ENCODE measurements around the gene THUMPD1. TPM values are rescaled to one million over a fixed set of nuclear protein-coding genes. Genes with fewer than 3 reads are reported as not detected.
"Not testable (repeated sequence)": the region's sequence is repeated elsewhere in the genome, so short reads cannot be mapped to it uniquely, and the experiment has no call there.

THUMPD1 gene, protein sequence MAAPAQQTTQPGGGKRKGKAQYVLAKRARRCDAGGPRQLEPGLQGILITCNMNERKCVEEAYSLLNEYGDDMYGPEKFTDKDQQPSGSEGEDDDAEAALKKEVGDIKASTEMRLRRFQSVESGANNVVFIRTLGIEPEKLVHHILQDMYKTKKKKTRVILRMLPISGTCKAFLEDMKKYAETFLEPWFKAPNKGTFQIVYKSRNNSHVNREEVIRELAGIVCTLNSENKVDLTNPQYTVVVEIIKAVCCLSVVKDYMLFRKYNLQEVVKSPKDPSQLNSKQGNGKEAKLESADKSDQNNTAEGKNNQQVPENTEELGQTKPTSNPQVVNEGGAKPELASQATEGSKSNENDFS
- polyA plus RNA-seq (ENCODE audit: insufficient read length in 4 of 4): 10 to 100 TPM; 64.5 to 81.6 (median 74.2) TPM

DNA sequence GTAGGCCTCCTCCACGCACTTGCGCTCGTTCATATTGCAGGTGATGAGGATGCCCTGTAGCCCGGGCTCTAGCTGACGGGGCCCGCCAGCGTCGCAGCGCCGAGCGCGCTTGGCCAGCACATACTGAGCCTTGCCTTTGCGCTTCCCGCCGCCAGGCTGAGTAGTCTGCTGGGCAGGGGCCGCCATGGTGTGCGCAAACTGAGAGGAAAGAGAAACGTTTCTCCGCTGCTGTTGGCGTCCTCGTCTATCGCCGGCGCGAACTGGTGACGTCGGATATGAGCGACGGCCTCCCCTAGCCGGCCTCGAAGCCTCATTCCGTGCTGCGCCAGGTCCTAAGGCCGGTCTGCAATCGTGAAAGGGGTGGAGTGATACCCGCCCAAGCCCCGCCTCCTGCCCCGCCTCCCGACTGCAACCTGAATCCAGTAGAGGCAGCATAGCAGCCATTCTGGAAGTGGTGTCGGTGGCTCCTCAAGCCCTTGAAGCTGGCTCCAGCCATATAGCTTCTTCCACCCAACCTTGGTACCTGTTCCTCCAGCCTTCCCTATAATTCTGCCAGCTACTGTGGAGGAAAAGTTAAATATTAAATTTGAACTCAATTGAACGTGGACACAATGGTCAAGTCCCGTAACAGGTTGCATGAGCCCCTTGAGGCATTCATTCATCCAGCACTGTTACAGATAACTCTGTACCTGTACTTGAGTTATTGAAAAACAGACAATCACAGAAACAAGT is at the start of gene THUMPD1:
Gene THUMPD1, minus strand, starts transcription at position 265 of the 732 bp plus-strand sequence. Its CDS starts 79 bp downstream, at position 186.
- peak; percentile 84 to 92 (median 86) for DNase-seq (ENCODE audit: low read depth in 4 of 4, low spot score in 3 of 4)

DNA sequence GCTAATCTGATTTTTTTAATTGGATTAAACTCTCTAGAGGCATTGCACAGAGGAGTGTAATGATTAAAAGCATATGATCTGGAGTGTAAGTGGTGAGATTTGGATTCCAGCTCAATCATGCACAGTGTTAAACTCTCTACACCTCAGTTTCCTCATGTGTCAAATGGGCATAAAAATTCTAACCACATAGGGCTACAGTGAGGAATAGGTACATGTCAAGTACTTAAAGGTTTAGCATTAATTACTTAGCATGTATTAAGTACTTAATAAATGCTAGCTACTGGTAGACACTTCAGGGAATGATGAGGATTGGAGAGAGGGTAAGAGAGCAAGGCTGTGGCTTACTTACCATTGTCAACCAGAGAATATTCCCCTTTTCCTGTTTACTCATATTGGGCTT is 47.5 kb upstream of the THUMPD1 start:
- no peak for DNase-seq (ENCODE audit: low read depth in 4 of 4, low spot score in 3 of 4)

DNA sequence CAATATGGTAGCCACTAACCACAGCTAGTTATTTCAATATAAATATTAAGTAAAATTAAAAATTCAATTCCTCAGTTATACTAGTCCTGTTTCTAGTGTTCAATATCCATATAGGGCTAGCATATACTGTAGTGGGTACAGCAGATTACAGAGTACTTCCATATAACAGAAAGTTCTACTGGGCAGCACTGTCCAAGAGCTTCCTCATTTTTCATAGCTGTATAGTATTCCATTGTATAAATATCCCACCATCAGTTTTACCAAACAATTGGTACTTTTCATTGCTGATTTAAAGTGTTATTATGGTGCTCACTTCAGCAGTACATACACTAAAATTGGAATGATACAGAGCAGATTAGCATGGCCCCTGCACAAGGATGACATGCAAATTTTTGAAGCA is 42.6 kb upstream of the THUMPD1 start:
- no peak for DNase-seq (ENCODE audit: low read depth in 4 of 4, low spot score in 3 of 4)

DNA sequence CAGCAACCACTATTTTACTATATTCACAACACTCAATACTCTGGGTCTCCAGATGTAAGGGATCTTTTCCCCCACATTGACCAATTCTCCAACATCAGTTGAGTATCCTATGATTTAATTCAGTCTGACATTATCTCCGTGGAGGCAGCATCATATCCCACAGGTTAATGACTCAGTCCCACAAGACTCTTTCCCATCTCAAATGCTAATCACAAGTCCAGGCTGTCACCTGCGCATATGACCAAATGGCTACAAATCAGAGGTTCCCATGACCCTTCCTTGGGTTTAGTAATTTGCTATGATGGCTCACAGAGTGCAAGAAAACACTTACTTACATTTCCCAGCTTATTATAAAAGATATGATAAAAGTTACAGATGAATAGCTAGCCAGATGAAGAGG is 40.9 kb upstream of the THUMPD1 start:
- DNase-seq (ENCODE audit: low read depth in 4 of 4, low spot score in 3 of 4): no peak

DNA sequence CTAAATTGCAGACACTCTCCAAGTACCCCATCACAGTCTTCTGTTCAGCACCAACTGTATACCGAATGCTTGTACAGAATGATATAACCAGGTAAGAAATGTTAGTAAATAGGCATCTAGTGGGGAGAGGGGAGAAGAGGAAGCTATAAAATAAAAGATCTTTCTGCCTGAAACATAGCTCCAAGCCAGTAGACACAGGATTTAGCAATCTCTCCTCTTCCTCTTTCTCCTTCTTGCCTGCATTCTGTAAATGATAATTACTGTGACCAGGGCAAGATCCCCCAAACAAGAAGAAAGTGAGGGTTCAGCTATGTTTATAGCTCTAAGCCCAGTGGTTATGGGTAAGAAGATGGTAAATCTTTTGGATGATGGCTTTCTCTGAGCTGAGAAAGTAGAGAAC is 40.1 kb upstream of the THUMPD1 start:
- no peak for DNase-seq (ENCODE audit: low read depth in 4 of 4, low spot score in 3 of 4)

DNA sequence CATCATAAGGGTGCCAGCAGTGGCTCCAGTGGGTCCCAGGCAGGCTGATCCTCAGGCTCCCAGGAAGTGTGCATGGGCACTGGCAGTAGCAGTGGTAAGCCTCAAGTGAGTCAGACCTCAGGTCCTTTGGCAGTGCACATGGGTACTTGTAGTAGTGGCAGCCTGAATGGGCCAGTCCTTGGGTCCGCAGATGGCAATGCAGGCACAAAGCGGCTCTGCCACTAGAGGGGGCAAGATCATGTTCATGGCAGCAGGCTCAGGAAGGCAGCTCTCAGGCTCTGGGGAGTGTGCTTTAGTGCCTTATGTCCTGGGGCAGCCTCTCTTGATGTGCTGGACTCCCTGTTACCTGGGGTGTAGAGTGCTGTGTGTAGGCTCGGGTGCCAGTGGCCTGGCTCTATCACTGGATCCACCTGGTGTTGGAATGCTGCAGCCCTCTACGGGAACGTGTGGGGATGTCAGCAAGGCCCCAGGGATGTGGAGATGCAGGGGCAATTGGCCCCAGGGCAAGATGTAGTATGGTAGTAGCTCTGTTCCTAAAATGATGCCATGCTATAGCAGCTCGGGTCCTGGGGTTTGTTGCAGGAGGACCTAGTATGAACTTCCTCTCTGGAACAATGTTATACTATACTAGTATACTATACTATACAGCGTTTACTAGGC is 33.2 kb upstream of the THUMPD1 start:
- no peak for DNase-seq (ENCODE audit: low read depth in 4 of 4, low spot score in 3 of 4)

DNA sequence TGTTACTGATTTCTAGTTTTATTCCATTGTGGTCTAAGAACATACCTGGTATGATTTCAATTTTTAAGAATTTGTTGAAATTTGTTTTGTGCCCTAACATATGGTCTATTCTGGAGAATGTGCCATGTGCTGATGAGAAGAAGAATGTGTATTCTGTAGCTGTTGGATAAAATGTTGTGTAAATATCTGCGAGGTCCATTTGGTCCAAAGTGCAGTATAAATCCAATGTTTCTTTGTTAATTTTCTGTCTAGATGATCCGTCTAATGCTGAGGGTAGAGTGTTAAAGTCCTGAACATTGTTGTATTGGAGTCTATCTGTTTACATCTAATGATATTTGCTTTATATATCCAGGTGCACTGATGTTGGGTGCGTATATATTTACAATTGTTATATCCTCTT is 32.1 kb upstream of the THUMPD1 start:
- no peak for DNase-seq (ENCODE audit: low read depth in 4 of 4, low spot score in 3 of 4)

DNA sequence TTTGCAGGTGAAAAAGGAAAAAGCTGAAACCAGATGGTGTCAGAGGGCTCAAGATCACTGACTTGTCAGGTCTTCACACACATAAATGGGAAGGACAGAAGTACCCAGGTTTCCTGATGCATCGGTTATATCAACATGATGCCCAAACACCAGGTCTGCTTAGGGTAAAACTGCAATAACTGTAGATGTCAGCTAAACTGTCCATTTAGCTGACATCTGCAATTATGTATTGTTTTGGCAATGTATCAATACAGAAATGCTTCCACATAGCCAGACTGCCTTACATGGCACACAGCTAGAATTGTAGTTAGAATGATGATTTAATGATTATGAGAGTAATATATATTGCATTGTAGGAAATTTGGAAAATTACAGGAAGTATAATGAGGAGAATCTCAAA is 27.2 kb upstream of the THUMPD1 start:
- no peak for DNase-seq (ENCODE audit: low read depth in 4 of 4, low spot score in 3 of 4)

DNA sequence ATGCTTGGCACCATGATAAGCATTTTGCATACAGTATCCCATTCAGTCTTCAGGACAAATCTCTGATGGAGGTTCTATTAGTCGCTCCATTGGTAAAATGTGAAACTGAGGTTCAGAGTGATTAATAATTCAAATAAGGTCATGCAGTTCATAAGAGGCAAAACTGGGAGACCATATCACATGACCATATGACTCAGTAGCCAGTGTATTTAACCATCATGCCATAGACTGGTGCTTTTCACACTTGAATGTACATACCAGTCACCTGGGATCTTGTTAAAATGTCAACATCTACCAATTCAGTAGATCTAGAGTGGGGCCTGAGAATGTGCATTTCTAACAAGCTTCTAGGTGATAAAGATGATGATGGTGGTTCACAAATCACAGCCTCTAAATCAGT is 26.5 kb upstream of the THUMPD1 start:
- DNase-seq (ENCODE audit: low read depth in 4 of 4, low spot score in 3 of 4): no peak

DNA sequence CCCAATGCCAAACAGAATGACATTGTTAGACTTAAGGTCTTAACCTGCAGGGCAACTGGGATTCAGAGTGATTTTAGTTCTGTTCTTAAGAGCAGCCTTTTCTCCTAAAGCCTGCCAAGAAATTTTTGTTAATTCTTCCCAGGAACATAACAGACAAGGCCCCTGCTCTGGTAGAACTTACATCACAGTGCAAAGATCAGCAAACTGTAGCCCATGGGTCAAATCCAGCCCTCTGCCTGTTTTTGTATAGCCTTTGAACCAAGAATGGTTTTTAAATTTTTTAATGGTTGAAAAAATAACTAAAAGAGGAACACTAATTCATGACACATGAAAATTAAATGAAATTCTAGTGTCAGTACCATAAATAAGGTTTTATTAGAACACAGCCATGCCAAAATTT is 26.0 kb upstream of the THUMPD1 start:
- DNase-seq (ENCODE audit: low read depth in 4 of 4, low spot score in 3 of 4): no peak

DNA sequence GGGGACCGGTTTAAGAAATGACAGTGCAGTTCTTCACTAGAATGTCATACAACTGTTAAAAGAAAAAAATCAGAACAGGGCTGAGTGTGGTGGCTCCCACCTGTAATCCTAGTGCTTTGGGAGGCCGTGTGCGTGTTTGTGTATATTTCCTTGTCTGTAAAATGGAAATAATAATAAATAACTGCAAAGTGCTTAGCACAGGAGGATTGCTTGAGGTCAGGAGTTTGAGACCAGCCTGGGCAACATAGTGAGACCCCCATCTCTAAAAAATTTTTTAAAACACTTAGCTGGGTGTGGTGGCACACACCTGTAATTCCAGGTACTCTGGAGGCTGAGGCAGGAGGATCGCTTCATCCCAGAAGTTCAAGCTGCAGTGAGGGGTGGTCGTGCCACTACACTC is 24.7 kb upstream of the THUMPD1 start:
- DNase-seq (ENCODE audit: low read depth in 4 of 4, low spot score in 3 of 4): no peak

DNA sequence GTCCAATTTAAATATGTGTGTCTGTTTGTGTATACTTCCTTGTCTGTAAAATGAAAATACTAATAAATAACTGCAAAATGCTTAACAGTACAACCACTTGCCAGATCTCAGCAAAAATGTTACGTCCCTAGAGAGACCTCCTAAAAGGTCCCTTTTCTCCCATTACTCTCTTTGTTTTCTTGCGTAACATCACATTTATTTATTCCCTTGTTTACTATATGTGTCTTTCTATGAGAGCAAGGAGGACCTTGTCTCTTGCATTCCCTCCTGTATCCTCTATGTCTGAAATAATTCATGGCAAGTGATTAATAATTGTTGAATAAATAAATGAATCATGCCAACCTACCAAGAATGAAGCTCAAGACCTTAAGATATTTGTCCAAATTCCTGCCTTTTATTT is 24.1 kb upstream of the THUMPD1 start:
- no peak for DNase-seq (ENCODE audit: low read depth in 4 of 4, low spot score in 3 of 4)

DNA sequence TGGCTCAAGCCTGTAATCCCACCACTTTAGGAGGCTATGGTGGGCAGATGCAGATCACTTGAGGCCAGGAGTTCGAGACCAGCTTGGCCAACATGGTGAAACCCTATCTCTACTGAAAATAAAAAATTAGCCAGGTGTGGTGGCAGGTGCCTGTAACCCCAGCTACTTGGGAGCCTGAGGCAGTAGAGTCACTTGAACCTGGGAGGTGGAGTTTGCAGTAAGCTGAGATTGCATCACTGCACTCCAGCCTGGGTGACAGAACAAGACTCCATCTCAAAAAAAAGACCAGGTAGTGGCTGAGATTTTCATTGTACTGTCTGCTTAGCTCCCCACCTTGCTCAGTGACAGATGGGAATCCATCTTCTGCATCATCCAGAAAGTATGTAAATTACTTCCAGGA is 22.8 kb upstream of the THUMPD1 start:
- DNase-seq (ENCODE audit: low read depth in 4 of 4, low spot score in 3 of 4): not testable (repeated sequence)

DNA sequence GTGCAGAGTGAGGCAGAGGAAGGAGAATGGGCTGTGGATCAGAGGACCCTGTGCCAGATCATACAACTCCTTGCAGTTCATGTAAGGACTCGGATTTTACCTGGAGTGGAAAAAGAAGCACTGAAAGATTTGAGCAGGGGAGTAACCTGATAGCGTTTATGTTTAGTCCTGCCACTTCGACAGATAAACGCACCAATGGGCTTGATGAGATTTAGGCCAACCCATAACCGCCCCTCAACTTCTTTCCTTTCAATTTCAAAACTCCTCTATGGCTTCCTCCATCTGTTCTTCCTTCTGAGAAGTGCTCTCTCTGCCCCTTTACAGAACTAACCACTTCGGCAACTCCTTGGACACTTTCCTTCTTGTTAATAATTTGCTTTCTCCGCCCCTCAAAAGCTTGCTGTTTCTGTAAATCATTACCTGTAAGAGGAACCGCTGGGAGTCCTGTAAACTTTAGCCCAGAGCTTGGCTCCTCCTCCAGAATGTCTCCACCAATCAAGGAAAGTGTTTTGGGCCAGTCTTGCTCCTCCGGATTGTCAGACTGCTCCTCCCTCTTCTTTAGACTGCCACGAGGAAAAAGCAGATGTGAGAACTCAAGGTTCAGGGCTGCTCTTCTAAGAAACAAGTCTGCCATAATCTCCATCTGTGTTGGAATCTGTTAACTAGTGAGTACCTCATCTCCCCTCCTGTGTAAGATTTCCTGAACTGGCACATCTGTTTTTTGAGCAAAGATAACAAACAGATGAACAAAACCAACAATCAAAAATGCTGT is 22.0 kb upstream of the THUMPD1 start, which contains the start of gene ACSM3:
Gene ACSM3, plus strand, starts transcription at position 554 of the 772 bp plus-strand sequence. CDS start 6,021 bp downstream, outside the sequence.
- DNase-seq (ENCODE audit: low read depth in 4 of 4, low spot score in 3 of 4): peak; percentile 81 to 93 (median 84)

DNA sequence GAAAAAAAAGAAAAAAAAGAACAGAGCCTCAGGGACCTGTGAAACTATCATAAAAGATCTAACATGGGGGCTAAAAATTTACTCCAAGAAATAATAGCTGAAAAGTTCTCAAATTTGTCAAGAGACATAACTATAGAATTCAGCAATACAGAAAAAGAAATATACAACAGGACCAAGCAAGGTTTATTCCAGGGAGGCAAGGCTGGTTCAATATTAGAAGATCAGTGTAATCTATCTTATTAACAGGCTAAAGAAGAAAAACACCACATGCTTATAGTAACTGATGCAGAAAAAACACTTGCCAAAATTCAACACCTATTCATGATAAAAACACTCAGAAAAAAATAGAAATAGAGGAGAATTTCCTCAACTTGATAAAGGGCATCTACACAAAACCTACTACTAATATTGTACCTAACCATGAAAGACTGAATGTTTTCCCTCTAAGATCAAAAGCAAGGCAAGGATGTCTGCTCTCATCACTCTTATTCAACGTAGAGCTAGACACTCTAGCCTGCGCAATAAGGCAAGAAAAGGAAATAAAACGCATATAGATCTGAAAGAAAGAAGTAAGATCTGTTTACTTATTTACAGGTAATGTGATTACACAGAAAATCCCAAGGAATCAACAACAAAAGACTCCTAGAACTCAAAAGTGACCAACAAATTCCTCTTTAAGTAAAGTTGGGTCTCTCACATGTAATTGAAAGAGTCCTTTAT is 20.9 kb upstream of the THUMPD1 start:
- no peak for DNase-seq (ENCODE audit: low read depth in 4 of 4, low spot score in 3 of 4)

DNA sequence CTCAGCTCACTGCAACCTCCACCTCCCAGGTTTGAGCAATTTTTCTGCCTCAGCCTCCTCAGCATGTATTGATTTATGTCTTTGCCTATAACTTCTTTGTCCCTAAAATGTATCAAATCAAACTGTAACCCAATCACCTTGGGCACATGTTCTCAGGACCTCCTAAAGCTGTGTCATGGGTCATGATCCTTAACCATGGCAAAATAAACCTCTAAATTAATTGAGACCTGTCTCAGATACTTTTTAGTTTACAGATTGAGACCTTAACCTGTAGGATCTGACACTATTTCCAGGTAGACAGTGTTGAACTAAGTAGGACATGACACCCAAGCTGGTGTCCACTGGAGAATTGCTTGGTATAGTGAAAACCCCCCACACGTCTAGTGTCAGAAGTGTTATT is 19.6 kb upstream of the THUMPD1 start:
- DNase-seq (ENCODE audit: low read depth in 4 of 4, low spot score in 3 of 4): no peak

DNA sequence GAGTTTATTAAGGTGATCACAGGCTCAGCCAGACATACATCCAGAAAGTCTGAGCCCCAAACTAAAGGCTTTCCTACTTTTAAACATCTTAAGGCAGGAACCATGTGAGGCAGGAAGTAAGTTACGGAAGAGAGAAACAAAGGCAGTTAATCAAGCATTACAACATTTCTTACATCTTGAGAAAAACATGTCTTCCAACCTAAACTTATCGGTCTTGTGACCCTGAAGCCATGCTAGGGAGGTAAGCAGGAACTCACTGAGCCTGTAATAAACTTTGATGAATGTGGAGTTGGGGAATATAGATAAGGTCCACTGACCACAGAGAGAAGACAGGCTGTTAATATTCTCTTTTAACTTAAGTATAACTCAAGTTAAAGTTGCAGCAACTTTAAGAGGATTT is 18.7 kb upstream of the THUMPD1 start:
- peak in 1 of 4 donors; percentile 36 for DNase-seq (ENCODE audit: low read depth in 4 of 4, low spot score in 3 of 4)

DNA sequence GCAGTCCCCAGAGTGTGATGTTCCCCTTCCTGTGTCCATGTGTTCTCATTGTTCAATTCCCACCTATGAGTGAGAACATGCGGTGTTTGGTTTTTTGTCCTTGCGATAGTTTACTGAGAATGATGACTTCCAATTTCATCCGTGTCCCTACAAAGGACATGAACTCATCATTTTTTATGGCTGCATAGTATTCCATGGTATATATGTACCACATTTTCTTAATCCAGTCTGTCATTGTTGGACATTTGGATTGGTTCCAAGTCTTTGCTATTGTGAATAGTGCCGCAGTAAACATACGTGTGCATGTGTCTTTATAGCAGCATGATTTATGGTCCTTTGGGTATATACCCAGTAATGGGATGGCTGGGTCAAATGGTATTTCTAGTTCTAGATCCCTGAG is 14.2 kb upstream of the THUMPD1 start:
- DNase-seq (ENCODE audit: low read depth in 4 of 4, low spot score in 3 of 4): not testable (repeated sequence)

DNA sequence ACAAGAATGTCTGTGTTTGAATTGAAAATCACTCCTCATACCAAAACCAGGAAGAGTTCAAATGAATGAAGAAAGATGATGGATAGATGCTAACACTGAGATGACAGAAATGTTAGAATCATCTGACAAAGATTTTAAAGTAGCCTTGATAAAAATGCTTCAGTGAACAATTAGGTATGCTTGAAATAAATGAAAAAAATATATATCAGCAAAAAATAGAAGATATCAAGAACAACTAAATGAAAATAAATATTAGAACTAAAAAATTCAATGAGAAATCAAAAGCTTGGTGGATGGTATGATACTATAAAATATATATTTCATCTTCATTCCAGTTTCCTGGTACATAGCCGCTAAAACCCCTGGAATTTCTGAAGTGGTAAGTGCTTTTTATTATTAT is 13.6 kb upstream of the THUMPD1 start:
- no peak for DNase-seq (ENCODE audit: low read depth in 4 of 4, low spot score in 3 of 4)

DNA sequence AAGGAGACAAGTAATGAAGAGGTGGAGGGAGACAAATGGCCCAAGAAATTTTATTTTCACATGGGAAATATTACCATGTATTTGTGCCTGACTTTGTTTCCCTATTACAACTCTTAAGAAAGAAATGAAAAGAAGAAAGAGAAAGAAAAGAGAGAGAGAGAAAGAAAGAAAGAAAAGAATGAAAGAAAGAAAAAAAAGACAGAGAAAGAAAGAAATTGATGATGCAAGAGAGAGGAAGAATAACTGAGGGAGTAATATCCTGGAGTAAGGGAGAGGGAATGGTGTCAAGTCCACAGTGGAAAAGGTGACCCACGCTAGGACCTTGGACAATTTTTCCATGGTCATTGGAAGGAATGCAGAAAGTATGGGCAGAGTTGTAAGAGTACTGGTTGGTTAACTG is 12.1 kb upstream of the THUMPD1 start:
- no peak for DNase-seq (ENCODE audit: low read depth in 4 of 4, low spot score in 3 of 4)
